ENCODE measurements around the gene ZNF280A. TPM values are rescaled to one million over a fixed set of nuclear protein-coding genes. Genes with fewer than 3 reads are reported as not detected.
"Not testable (repeated sequence)": the region's sequence is repeated elsewhere in the genome, so short reads cannot be mapped to it uniquely, and the experiment has no call there.

ZNF280A gene
- total RNA-seq, 1 donor from 2014 or later: not detected

GRCh38 chr22:22545084-22545483 lies 25.0 kb upstream of the ZNF280A start:
- ATAC-seq: no peak

GRCh38 chr22:22538226-22538989 lies 18.3 kb upstream of the ZNF280A start:
- no peak for ATAC-seq

DNA sequence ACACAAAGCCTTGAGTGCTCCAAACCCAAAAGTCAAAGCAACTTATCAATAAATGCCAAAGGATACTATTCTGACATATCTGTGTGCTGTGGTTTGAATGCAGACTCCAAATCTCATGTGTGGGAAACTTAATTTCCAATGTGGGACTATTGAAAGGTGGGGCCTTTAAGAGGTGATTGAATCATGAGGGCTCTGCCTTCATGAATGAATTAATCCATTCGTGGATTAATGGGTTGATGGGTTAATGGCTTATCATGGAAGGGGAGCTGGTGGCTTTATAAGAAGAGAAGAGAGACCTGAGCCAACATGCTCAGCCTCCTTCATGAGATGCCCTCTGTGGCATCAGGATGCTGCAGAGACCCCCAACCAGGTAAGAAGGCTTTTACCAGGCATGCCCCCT lies 16.8 kb upstream of the ZNF280A start:
- ATAC-seq: no peak

DNA sequence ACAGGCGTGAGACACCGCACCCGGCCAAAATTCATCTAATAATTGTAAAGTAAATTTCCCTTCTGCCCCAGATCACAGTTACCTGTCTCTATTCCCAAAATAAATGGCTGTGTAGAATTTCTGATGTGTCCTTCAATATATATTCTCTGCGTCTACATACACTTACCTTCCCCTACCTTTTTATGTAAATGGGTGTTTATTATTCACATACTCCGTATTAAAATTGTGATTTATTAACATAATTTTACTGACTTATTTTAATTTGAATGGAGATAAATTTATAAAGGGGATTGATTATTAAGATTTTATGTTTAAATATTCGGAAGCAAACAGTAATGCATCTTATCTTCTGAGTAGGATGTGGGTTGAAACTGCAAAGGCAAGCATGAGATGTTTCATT lies 16.4 kb upstream of the ZNF280A start:
- ATAC-seq: no peak

- no peak for ATAC-seq
Measured at GRCh38 chr22:22535662-22536061, 15.6 kb upstream of the ZNF280A start.

- ATAC-seq: no peak
Measured at GRCh38 chr22:22534604-22535415, 14.7 kb upstream of the ZNF280A start.

- no peak for ATAC-seq
Measured at GRCh38 chr22:22533863-22534262, 13.8 kb upstream of the ZNF280A start.

DNA sequence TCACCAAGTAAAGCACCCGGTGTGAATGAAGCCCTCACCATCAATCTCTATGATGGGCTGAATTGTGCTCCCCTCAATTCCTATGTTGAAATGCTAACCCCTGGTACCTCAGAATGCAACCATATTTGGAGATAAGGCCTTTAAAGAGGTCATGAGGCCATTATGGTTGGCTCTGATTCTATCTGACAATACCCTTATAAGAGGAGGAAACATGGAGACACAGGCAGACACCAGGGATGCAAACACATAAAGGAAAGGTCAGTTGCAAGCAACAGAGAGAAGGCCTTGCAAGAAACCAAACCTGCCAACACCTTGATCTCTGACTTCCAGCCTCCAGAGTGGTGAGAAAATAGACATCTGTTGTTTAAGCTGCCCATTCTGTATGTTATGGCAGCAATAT lies 13.3 kb upstream of the ZNF280A start:
- ATAC-seq: no peak

DNA sequence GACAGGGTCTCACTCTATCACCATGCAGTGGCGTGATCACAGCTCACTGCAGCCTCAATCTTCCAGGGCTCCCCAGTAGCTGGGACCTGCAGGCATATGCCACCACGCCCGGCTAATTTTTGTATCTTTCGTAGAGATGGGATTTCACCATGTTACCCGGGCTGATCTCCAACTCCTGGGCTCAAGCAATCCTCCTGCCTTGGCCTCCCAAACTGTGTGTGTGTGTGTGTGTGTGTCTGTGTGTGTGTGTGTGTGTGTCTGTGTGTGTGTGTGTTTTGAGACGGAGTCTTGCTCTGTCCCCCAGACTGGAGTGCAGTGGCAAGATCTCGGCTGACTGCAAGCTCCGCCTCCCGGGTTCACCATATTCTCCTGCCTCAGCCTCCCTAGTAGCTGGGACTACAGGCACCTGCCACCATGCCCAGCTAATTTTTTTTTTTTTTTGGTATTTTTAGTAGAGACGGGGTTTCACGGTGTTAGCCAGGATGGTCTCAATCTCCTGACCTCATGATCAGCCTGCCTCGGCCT lies 12.5 kb upstream of the ZNF280A start:
- not testable (repeated sequence) for ATAC-seq

GRCh38 chr22:22531770-22532546 lies 11.9 kb upstream of the ZNF280A start:
- no peak for ATAC-seq

DNA sequence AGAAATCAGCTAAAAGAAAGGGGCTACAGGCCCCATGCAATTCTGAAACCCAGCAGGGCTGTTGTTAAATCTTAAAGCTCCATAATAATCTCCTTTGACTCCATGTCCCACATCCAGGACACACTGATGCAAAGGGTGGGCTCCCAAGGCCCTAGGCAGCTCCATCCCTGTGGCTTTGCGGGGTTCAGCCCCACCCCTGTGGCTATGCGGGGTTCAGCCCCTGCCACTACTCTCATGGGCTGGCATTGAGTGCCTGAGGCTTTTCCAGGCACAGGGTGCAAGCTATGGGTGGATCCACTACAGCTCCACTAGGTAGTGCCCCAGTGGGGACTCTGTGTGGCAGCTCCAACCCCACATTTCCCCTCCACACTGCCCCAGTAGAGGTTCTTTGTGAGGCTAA lies 8.7 kb upstream of the ZNF280A start:
- ATAC-seq: no peak

DNA sequence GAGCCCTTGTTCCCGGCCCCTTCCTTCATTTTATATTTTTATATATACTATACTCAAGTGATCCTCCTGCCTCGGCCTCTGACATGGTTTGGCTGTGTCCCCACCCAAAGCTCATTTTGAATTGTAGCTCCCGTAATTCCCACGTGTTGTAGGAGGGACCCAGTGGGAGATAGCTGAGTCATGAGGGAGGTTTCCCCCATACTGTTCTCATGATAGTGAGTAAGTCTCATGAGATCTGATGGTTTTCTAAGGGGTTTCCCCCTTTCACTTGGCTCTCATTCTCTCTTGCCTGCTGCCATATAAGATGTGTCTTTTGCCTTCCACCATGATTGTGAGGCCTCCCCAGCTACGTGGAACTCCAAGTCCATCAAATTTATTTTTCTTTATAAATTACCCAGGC lies 7.2 kb upstream of the ZNF280A start:
- no peak for ATAC-seq

GRCh38 chr22:22526125-22526912 lies 6.2 kb upstream of the ZNF280A start:
- no peak for ATAC-seq

GRCh38 chr22:22523494-22523893 lies 3.4 kb upstream of the ZNF280A start:
- ATAC-seq: no peak

- no peak for ATAC-seq
Measured at GRCh38 chr22:22521631-22522030, 1.6 kb upstream of the ZNF280A start.

GRCh38 chr22:22520667-22521602 lies 865 bp upstream of the ZNF280A start:
- no peak for ATAC-seq

DNA sequence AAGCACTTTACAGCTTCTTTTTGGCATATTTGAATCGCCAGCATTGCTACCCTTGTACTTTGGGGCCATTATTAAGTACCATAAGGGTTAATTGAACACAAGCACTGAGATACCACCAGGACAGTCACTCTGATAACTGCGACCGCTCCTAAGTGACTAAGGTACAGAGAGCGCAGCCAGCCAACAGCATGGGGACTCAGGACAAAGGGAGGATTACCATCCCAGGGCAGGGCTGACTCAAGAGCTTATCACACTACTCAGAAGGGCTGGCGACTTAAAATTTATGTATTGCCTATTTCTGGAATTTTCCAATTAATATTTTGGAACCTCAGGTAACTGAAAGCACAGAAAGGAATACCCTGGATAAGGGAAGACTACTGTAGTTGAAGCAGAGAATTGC lies 479 bp downstream of the ZNF280A start:
- no peak for ATAC-seq

GRCh38 chr22:22516992-22517391 lies 3.1 kb downstream of the ZNF280A start:
- no peak for ATAC-seq

DNA sequence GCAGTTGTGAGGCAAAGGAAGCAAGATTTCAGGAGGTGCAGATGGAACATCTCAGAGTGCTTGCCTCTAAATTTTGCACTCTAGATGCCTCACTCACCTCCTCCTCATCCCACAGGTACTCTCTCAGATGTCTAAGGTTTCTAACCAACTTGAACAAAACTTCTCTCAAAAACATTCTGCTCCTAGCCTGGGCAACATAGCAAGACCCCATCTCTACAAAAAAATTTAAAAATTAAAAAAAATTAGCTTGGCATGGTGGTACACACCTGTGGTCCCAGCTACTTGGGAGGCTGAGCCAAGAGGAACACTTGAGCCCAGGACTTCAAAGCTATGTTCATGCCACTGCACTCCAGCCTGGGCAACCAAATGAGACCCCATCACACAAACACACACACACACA lies 4.2 kb downstream of the ZNF280A start:
- ATAC-seq: no peak

DNA sequence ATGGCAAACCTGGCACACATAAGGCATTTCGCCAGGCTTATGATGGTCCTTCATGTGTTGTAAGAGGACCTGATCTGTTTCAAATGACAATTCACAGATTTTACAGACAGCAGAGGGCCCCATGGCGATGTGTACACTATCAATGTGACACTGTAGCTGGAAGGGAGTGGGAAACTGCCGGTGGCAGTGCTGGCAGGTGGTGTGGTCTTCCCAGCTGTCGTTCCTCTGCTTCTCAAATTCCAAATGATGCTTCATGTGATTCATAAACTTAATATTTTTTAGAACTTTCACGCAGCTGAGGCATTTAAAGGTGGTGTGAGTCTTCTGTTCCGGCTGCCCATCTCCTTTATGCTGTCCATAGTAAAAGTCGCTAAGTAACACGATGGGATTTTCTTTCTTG lies 5.6 kb downstream of the ZNF280A start:
- ATAC-seq: not testable (repeated sequence)

GRCh38 chr22:22513619-22514018 lies 6.5 kb downstream of the ZNF280A start:
- ATAC-seq: no peak
